Neuronal stem cell (in vitro differentiated cells): Measurements from ENCODE around the gene CCL15.
"Not testable (repeated sequence)": the region's sequence is repeated elsewhere in the genome, so short reads cannot be mapped to it uniquely, and the experiment has no call there.

Experiments
- DNase-seq: peaks from one replicate; pipeline ENCODE4 v3.0.0-alpha.2; 2013; ENCODE audit warnings: low spot score
- H2AFZ ChIP-seq: one replicate; pipeline ENCODE4 v1.6.1; 2013; ENCODE audit warnings: mild to moderate bottlenecking, low read length, inconsistent platforms
- H2AK5ac ChIP-seq: 2 replicates; pipeline ENCODE4 v1.6.1; 2013; ENCODE audit warnings: low read depth, mild to moderate bottlenecking, inconsistent platforms, low read length, moderate library complexity, mixed read lengths
- H2BK120ac ChIP-seq: 2 replicates; pipeline ENCODE4 v1.6.1; 2013; ENCODE audit warnings: low read depth, mild to moderate bottlenecking, inconsistent platforms, low read length, moderate library complexity, mixed read lengths
- H2BK12ac ChIP-seq: one replicate; pipeline ENCODE4 v1.6.1; 2013; ENCODE audit warnings: low read length, inconsistent platforms
- H2BK15ac ChIP-seq: 2 replicates; pipeline ENCODE4 v1.6.1; 2013; ENCODE audit warnings: mild to moderate bottlenecking, low read length, inconsistent platforms, mixed read lengths
- H2BK5ac ChIP-seq: one replicate; pipeline ENCODE4 v1.6.1; 2013; ENCODE audit warnings: inconsistent platforms, mild to moderate bottlenecking, low read length, moderate library complexity
- H3K14ac ChIP-seq: one replicate; pipeline ENCODE4 v1.6.1; 2013; ENCODE audit warnings: low read length, inconsistent platforms
- H3K18ac ChIP-seq: 2 replicates; pipeline ENCODE4 v1.6.1; 2013; ENCODE audit warnings: low read length, inconsistent platforms
- H3K23ac ChIP-seq: 2 replicates; pipeline ENCODE4 v1.6.1; 2013; ENCODE audit warnings: low read depth, mild to moderate bottlenecking, mixed read lengths, low read length, inconsistent platforms; ENCODE audit not compliant: poor library complexity
- H3K27ac ChIP-seq: replicated peaks from 3 replicates; pipeline ENCODE4 v1.5.1; 2013; ENCODE audit warnings: low read length, inconsistent platforms
- H3K27me3 ChIP-seq, 3 experiments: 2 replicates each; pipeline ENCODE4 v1.6.1; 2013; ENCODE audit warnings: low read length in 3 of 3, mild to moderate bottlenecking in 2 of 3, inconsistent platforms in 1 of 3, low read depth in 1 of 3, mixed read lengths in 1 of 3, moderate library complexity in 1 of 3; ENCODE audit not compliant: control insufficient read depth in 3 of 3, insufficient read depth in 3 of 3
- H3K36me3 ChIP-seq, 2 donors: replicated peaks in 1 of 2; 2 replicates each; pipeline ENCODE4 v1.6.1; 2013; ENCODE audit warnings: low read length in 2 of 2; ENCODE audit not compliant: control insufficient read depth in 2 of 2, insufficient read depth in 2 of 2
- H3K4ac ChIP-seq: 2 replicates; pipeline ENCODE4 v1.6.1; 2013; ENCODE audit warnings: inconsistent platforms, mild to moderate bottlenecking, low read length, moderate library complexity
- H3K4me1 ChIP-seq, 2 donors: 1 replicate in 1 of 2; 2 replicates in 1 of 2; pipeline ENCODE4 v1.6.1; 2013; ENCODE audit warnings: low read length in 2 of 2, low read depth in 1 of 2; ENCODE audit not compliant: control insufficient read depth in 2 of 2, insufficient read depth in 1 of 2
- H3K4me2 ChIP-seq: one replicate; pipeline ENCODE4 v1.6.1; 2013; ENCODE audit warnings: mild to moderate bottlenecking, low read length, inconsistent platforms; ENCODE audit not compliant: insufficient read depth, poor library complexity, severe bottlenecking
- H3K4me3 ChIP-seq, 2 donors: 2 replicates each; pipeline ENCODE4 v1.5.1; 2013; ENCODE audit warnings: low read length in 2 of 2, mild to moderate bottlenecking in 2 of 2, inconsistent platforms in 1 of 2, moderate library complexity in 1 of 2
- H3K79me1 ChIP-seq: one replicate; pipeline ENCODE4 v1.6.1; 2013; ENCODE audit warnings: low read depth, mild to moderate bottlenecking, inconsistent platforms, low read length, moderate library complexity
- H3K9ac ChIP-seq: one replicate; pipeline ENCODE4 v1.6.1; 2013; ENCODE audit warnings: mild to moderate bottlenecking, low read depth, low read length, inconsistent platforms; ENCODE audit not compliant: poor library complexity
- H3K9me3 ChIP-seq, 2 donors: replicated peaks in 1 of 2; 2 replicates each; pipeline versions ENCODE3 to v1.6.1; 2013; ENCODE audit warnings: low read length in 2 of 2, mild to moderate bottlenecking in 2 of 2, inconsistent platforms in 1 of 2, low read depth in 1 of 2, mixed read lengths in 1 of 2, moderate library complexity in 1 of 2; ENCODE audit not compliant: control insufficient read depth in 2 of 2, insufficient read depth in 1 of 2
- H4K8ac ChIP-seq: one replicate; pipeline ENCODE4 v1.6.1; 2013; ENCODE audit warnings: low read depth, mild to moderate bottlenecking, inconsistent platforms, low read length, moderate library complexity
- H4K91ac ChIP-seq: one replicate; pipeline ENCODE4 v1.6.1; 2013; ENCODE audit warnings: low read length, low read depth, mild to moderate bottlenecking, inconsistent platforms; ENCODE audit not compliant: poor library complexity
- WGBS, 2 donors: extraction: QIAGEN DNeasy Blood & Tissue Kit; methylation state at CpG; one replicate each; pipeline ENCODE4 v1.1.7; 2013; ENCODE audit warnings: missing lambda C conversion rate in 2 of 2, mixed read lengths in 1 of 2; ENCODE audit not compliant: insufficient read length in 2 of 2, insufficient replicate concordance in 1 of 2; ENCODE audit errors: extremely low coverage in 2 of 2; 5-methylcytosine and 5-hydroxymethylcytosine counted together

The CCL15 gene

GRCh38 chr17:35998018-35998545 is 3.3 kb downstream of the CCL15 start:
- Histone ChIP-seq H3K27me3 (no peaks in the 10 kb centered on the region), H4K8ac (no peak overlapping the region), H3K18ac (peak overlapping the region; percentile 27), H3K4ac (no peak overlapping the region), H3K4me3 (no peak overlapping the region), H2BK5ac (no peak overlapping the region), H3K4me1 (peaks cover 5 to 15% of the 10 kb centered on the region in 2 donors), H4K91ac (no peak overlapping the region), H3K36me3 (no peaks in the 10 kb centered on the region), H2AK5ac (no peak overlapping the region), H2BK15ac (no peak overlapping the region), H3K27ac (no peak overlapping the region), H3K4me2 (no peak overlapping the region), H3K23ac (no peak overlapping the region), H3K14ac (no peak overlapping the region), H2BK12ac (no peak overlapping the region), H3K79me1 (no peaks in the 10 kb centered on the region), H3K9ac (no peak overlapping the region), H2BK120ac (no peak overlapping the region), H3K9me3 (peaks cover 0 to 2% of the 10 kb centered on the region in 2 donors), H2AFZ (no peak overlapping the region)
- DNase-seq: no peak
- WGBS, 2 donors: no CpG with 5 or more reads among the region's 11 CpGs

- not testable (repeated sequence) for H3K27ac ChIP-seq, H2AFZ ChIP-seq, H3K14ac ChIP-seq, H4K8ac ChIP-seq, DNase-seq, H3K79me1 ChIP-seq, H4K91ac ChIP-seq, H2BK15ac ChIP-seq, H3K4me1 ChIP-seq, H2BK120ac ChIP-seq, H3K18ac ChIP-seq, H2BK12ac ChIP-seq, H3K23ac ChIP-seq, H3K9ac ChIP-seq, H3K36me3 ChIP-seq, H2BK5ac ChIP-seq, H3K4me2 ChIP-seq, H2AK5ac ChIP-seq, H3K4ac ChIP-seq, H3K9me3 ChIP-seq, H3K4me3 ChIP-seq, H3K27me3 ChIP-seq
- no CpG with 5 or more reads among the region's 2 CpGs for WGBS, 2 donors
Measured at GRCh38 chr17:35995346-35995745, 6.0 kb downstream of the CCL15 start.

GRCh38 chr17:35991075-35991474 is 10.3 kb downstream of the CCL15 start:
- no peak overlapping the region for H2BK120ac ChIP-seq
- no peak overlapping the region for H4K8ac ChIP-seq
- WGBS, 2 donors: no CpG with 5 or more reads among the region's 2 CpGs
- no peak overlapping the region for H3K18ac ChIP-seq
- no peaks in the 10 kb centered on the region for H3K4me1 ChIP-seq
- no peaks in the 10 kb centered on the region for H3K36me3 ChIP-seq
- no peak overlapping the region for H3K9ac ChIP-seq
- H2AK5ac ChIP-seq: no peak overlapping the region
- H3K27ac ChIP-seq: no peak overlapping the region
- no peak overlapping the region for H3K23ac ChIP-seq
- H3K4me3 ChIP-seq: no peak overlapping the region
- no peaks in the 10 kb centered on the region for H3K27me3 ChIP-seq
- no peak overlapping the region for H3K14ac ChIP-seq
- no peak overlapping the region for H2BK5ac ChIP-seq
- H2BK15ac ChIP-seq: no peak overlapping the region
- no peak overlapping the region for H4K91ac ChIP-seq
- H2BK12ac ChIP-seq: no peak overlapping the region
- DNase-seq: no peak
- H3K9me3 ChIP-seq: no peaks in the 10 kb centered on the region
- H3K4ac ChIP-seq: no peak overlapping the region
- H2AFZ ChIP-seq: no peak overlapping the region
- no peak overlapping the region for H3K4me2 ChIP-seq
- no peaks in the 10 kb centered on the region for H3K79me1 ChIP-seq

GRCh38 chr17:35988164-35988563 is 13.2 kb downstream of the CCL15 start:
- H3K9ac ChIP-seq: no peak overlapping the region
- DNase-seq: no peak
- no peak overlapping the region for H2BK12ac ChIP-seq
- no peak overlapping the region for H3K4ac ChIP-seq
- H2AK5ac ChIP-seq: no peak overlapping the region
- no peak overlapping the region for H3K4me3 ChIP-seq
- no peak overlapping the region for H3K14ac ChIP-seq
- H2BK120ac ChIP-seq: no peak overlapping the region
- no peak overlapping the region for H4K91ac ChIP-seq
- no peaks in the 10 kb centered on the region for H3K4me1 ChIP-seq
- H3K36me3 ChIP-seq: no peaks in the 10 kb centered on the region
- no peak overlapping the region for H3K23ac ChIP-seq
- no peaks in the 10 kb centered on the region for H3K9me3 ChIP-seq
- H3K79me1 ChIP-seq: no peaks in the 10 kb centered on the region
- H4K8ac ChIP-seq: no peak overlapping the region
- H3K18ac ChIP-seq: no peak overlapping the region
- H3K27ac ChIP-seq: no peak overlapping the region
- H2BK15ac ChIP-seq: no peak overlapping the region
- no peak overlapping the region for H3K4me2 ChIP-seq
- no peak overlapping the region for H2BK5ac ChIP-seq
- peaks cover 0 to 2% (median 0%) of the 10 kb centered on the region in 3 experiments for H3K27me3 ChIP-seq
- no peak overlapping the region for H2AFZ ChIP-seq
